Posterior cingulate gyrus (tissue), 11 donors: ENCODE results near the gene PER2.
"Not testable (repeated sequence)": the region's sequence is repeated elsewhere in the genome, so short reads cannot be mapped to it uniquely, and the experiment has no call there.

Source experiments
- DNase-seq, 10 donors: peaks; one replicate each; pipeline versions ENCODE4 v3.0.0 to v3.0.0-alpha.2; 2020 to 2021; ENCODE audit warnings: mixed read lengths in 3 of 10
- intact Hi-C: fragments of 100-400 bp; cut with DNase I; formaldehyde crosslinking; loops from one replicate; pipeline ENCODE4 v1.15.1; 2023

PER2 gene

GRCh38 chr2:238287737-238288649 is at the start of gene PER2:
Gene PER2, minus strand, starts transcription at chr2:238288610. Its CDS starts 10,674 bp downstream, at chr2:238277936.
- DNase-seq, result peak in 7 of 10 donors; percentile 26 to 89 (median 53)
- intact Hi-C loops, result loop anchor here (2.0 kb wide), 1 partner anchor 33 kb away; the partner anchor contains the start of gene TRAF3IP1

GRCh38 chr2:238337846-238338245 is 49.4 kb upstream of the PER2 start:
- intact Hi-C loops, result no loop called here
- DNase-seq, result no peak

- intact Hi-C loops, result no loop called here
Observed at GRCh38 chr2:238336793-238337444, 48.5 kb upstream of the PER2 start.

GRCh38 chr2:238336151-238336550 is 47.7 kb upstream of the PER2 start:
- intact Hi-C loops, result no loop called here
- DNase-seq, result peak in 1 of 10 donors; percentile 71

More at GRCh38 chr2:238336793-238337444, 48.5 kb upstream of the PER2 start:
- DNase-seq, result peak in 1 of 10 donors; percentile 45

- DNase-seq, intact Hi-C loops: not testable (repeated sequence)
Observed at GRCh38 chr2:238335591-238335990, 47.2 kb upstream of the PER2 start.

- intact Hi-C loops, result no loop called here
Observed at GRCh38 chr2:238334885-238335284, 46.5 kb upstream of the PER2 start.

GRCh38 chr2:238331916-238332315 is 43.5 kb upstream of the PER2 start:
- no peak for DNase-seq
- intact Hi-C loops, result no loop called here

More at GRCh38 chr2:238334885-238335284, 46.5 kb upstream of the PER2 start:
- no peak for DNase-seq

- intact Hi-C loops, result no loop called here
- DNase-seq, result peak in 2 of 10 donors; percentile 58 to 59
Observed at GRCh38 chr2:238330391-238330790, 42.0 kb upstream of the PER2 start.

- intact Hi-C loops, result no loop called here
- no peak for DNase-seq
Observed at GRCh38 chr2:238327751-238328150, 39.3 kb upstream of the PER2 start.

GRCh38 chr2:238326801-238327365 is 38.5 kb upstream of the PER2 start:
- DNase-seq, result peak in 2 of 10 donors; percentile 40 to 61
- intact Hi-C loops, result no loop called here

- intact Hi-C loops, result no loop called here
- DNase-seq, result peak in 1 of 10 donors; percentile 29
Observed at GRCh38 chr2:238325694-238326093, 37.3 kb upstream of the PER2 start.

GRCh38 chr2:238324248-238324647 is 35.8 kb upstream of the PER2 start:
- peak in 2 of 10 donors; percentile 13 to 36 for DNase-seq
- intact Hi-C loops, result not testable (repeated sequence)

- intact Hi-C loops, result no loop called here
Observed at GRCh38 chr2:238322001-238322411, 33.6 kb upstream of the PER2 start.

GRCh38 chr2:238321467-238321866 is 33.1 kb upstream of the PER2 start:
- peak in 1 of 10 donors; percentile 29 for DNase-seq
- intact Hi-C loops, result loop anchor here (2.0 kb wide), 1 partner anchor 33 kb away; the partner anchor contains the start of gene PER2

More at GRCh38 chr2:238322001-238322411, 33.6 kb upstream of the PER2 start:
- DNase-seq, result peak in 2 of 10 donors; percentile 82 to 85

GRCh38 chr2:238320648-238321281 is 32.4 kb upstream of the PER2 start:
- intact Hi-C loops, result loop anchor here (2.0 kb wide), 1 partner anchor 32 kb away; the partner anchor contains the start of gene PER2
- peak in 4 of 10 donors; percentile 19 to 83 (median 73) for DNase-seq

- intact Hi-C loops, result loop anchor here (2.0 kb wide), 1 partner anchor 31 kb away; the partner anchor contains the start of gene PER2
- peak; percentile 86 to 99 (median 94) for DNase-seq
Observed at GRCh38 chr2:238320246-238320647, 31.8 kb upstream of the PER2 start, which contains the start of gene TRAF3IP1. Gene TRAF3IP1, plus strand, starts transcription at chr2:238320518. Its CDS starts 145 bp downstream, at chr2:238320663.

GRCh38 chr2:238315031-238315595 is 26.7 kb upstream of the PER2 start:
- intact Hi-C loops, result no loop called here
- peak in 2 of 10 donors; percentile 71 to 79 for DNase-seq

- intact Hi-C loops, result no loop called here
- peak in 2 of 10 donors; percentile 66 to 67 for DNase-seq
Observed at GRCh38 chr2:238314576-238314975, 26.2 kb upstream of the PER2 start.

- intact Hi-C loops, result no loop called here
- DNase-seq, result peak in 2 of 10 donors; percentile 20 to 54
Observed at GRCh38 chr2:238313991-238314350, 25.6 kb upstream of the PER2 start.
